ENCODE data around the gene IL18R1. TPM values are rescaled to one million over a fixed set of nuclear protein-coding genes. Genes with fewer than 3 reads are reported as not detected.

Gene IL18R1
- total and polyA plus RNA-seq, 9 of the 15 experiments (the other 6 are each of a cell fraction or from before 2014, with no cell fraction given) = 0.55 to 10.0 (median 2.5) TPM

- Histone ChIP-seq H4K20me1 (replicated peaks; ENCODE audit: control insufficient read depth, insufficient read depth, low read length) (no peaks in the 10 kb centered on the region), H3K79me2 (ENCODE audit: control insufficient read depth, insufficient read depth, low read length) (no peaks in the 10 kb centered on the region), H3K36me3 (ENCODE audit: control insufficient read depth, insufficient read depth, low read length) (no peaks in the 10 kb centered on the region), H3K4me1 (replicated peaks in 1 of 2; ENCODE audit: control insufficient read depth in 2 of 2, insufficient read depth in 2 of 2, low read length in 2 of 2) (no peaks in the 10 kb centered on the region), H3K4me2 (ENCODE audit: insufficient read depth, low read length) (no peak overlapping the region), H3K9me3 (replicated peaks; ENCODE audit: control insufficient read depth, insufficient read depth, low read depth, low read length) (peaks cover 2% of the 10 kb centered on the region; the same call in 1 of the 2 replicates), H3K4me3 (no peak overlapping the region), H2AFZ (ENCODE audit: low read depth, low read length) (no peak overlapping the region), H3K27me3 (ENCODE audit: control insufficient read depth in 2 of 2, insufficient read depth in 2 of 2, low read length in 2 of 2) (no peaks in the 10 kb centered on the region; a peak in 1 of 5 replicates), H3K27ac (ENCODE audit: extremely low read depth, low read depth, low read length) (no peak overlapping the region), H3K9ac (ENCODE audit: insufficient read depth in 1 of 2, low read depth in 2 of 2, low read length in 2 of 2) (no peak overlapping the region), H3K9me1 (ENCODE audit: control insufficient read depth, insufficient read depth, low read length) (no peaks in the 10 kb centered on the region)
- DNase-seq (ENCODE audit: extremely low read depth in 1 of 4, low spot score in 3 of 4) (no peak), ATAC-seq (no peak), FAIRE-seq (no peak)
- no TSS peak for BruUV-seq (replicated peaks)
- no peak for TF ChIP-seq CHD1 (IDR thresholded peaks at IDR 0.05; ENCODE audit: low read length)
- no peak for TF ChIP-seq ZNF512 (tag; IDR thresholded peaks at IDR 0.05)
- no peak for TF ChIP-seq ZNF592 (IDR thresholded peaks at IDR 0.05)
- no peak for TF ChIP-seq ZNF124 (CRISPR knock-in tag; IDR thresholded peaks at IDR 0.05)
- no peak for TF ChIP-seq ERF (CRISPR knock-in tag; IDR thresholded peaks at IDR 0.05)
- TF ChIP-seq CBFA2T3 (IDR thresholded peaks at IDR 0.05) = no peak
- no peak for TF ChIP-seq XRCC5 (IDR thresholded peaks at IDR 0.05; ENCODE audit: low read depth, low read length)
- no peak for TF ChIP-seq PTBP1 (IDR thresholded peaks at IDR 0.05; ENCODE audit: low read depth, low read length)
- TF ChIP-seq CEBPG (CRISPR knock-in tag; IDR thresholded peaks at IDR 0.05) = no peak
- no peak for TF ChIP-seq CEBPG (tag; conservative IDR thresholded peaks at IDR 0.05 in 1 of 2, IDR thresholded peaks at IDR 0.05 in 1 of 2)
- TF ChIP-seq HLTF (IDR thresholded peaks at IDR 0.05) = no peak
- 0% methylated on average over 1 of the region's 1 CpG for WGBS (ENCODE audit: insufficient coverage, low coverage, missing lambda C conversion rate)
- intact Hi-C loops (cut with micrococcal nuclease) = no loop called here
- in situ Hi-C loops (cut with MboI) = no loop called here
- POLR2A ChIA-PET = no interaction called here
- CTCF ChIA-PET (ENCODE audit: low intra/inter-chr PET ratio) = no interaction called here
These were observed 14.3 kb downstream of the IL18R1 start for GRCh38 chr2:102369866-102370265.

Data from K562 (cell line).